Activated CD4-positive, alpha-beta T cell treated with anti-CD3 and anti-CD28 coated beads, Interleukin-2, Interleukin-6, amounts not matched to agents 100 ng/mL and 50 ng/mL, durations not matched to agents 16 hours and 8 hours (primary cell): Measurements from ENCODE around the gene KRT80.
A peak's percentile ranks its signal among the peaks of the same experiment; 100 is the strongest.

Experiments
- DNase-seq: peaks from one replicate; pipeline ENCODE4 v3.0.0-alpha.2; 2020

KRT80 gene

GRCh38 chr12:52228366-52228765, 36.6 kb upstream of the KRT80 start:
- no peak for DNase-seq

GRCh38 chr12:52227606-52228166, 35.9 kb upstream of the KRT80 start:
- no peak for DNase-seq

DNA sequence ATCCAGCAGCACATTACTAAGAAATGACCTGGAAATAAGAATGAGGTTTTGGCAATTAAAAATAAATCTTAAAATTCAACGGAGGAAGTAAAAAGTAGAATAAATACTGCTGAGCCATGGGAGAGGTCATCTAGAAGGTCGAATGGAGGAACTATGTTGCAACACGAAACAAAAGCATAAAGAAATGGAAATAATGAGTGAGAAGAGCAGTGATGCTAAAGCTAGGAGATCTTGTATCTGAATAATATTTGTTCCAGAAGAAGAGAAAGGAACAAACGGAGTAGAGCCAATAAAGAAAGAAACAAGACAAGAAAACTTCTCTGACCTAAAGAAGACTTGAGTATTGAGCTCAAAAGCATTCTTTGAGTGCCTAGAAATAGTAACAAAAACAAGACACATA, 34.6 kb upstream of the KRT80 start:
- no peak for DNase-seq

DNA sequence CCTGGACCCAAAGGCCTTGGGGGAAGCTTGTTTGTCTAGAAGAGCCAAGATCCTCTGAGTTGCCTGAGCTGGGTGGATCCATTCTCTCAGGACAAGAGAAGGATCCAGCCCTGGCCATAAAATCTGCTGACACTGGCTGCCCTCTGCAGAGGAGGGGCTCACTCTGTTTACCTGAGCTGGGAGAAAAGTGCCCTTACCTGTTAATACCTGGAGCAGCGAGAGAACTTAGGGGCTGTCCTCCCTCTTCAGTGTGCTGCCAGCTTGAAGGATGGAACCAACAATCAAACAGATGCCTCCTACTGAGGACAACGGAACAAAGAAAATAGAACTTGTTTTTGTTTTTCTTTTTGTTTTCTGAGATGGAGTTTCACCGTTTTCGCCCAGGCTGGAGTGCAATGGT, 33.9 kb upstream of the KRT80 start:
- DNase-seq, result no peak

- DNase-seq, result no peak
Measured at GRCh38 chr12:52224151-52224550, 32.3 kb upstream of the KRT80 start.

GRCh38 chr12:52223406-52224039, 31.7 kb upstream of the KRT80 start:
- no peak for DNase-seq

DNA sequence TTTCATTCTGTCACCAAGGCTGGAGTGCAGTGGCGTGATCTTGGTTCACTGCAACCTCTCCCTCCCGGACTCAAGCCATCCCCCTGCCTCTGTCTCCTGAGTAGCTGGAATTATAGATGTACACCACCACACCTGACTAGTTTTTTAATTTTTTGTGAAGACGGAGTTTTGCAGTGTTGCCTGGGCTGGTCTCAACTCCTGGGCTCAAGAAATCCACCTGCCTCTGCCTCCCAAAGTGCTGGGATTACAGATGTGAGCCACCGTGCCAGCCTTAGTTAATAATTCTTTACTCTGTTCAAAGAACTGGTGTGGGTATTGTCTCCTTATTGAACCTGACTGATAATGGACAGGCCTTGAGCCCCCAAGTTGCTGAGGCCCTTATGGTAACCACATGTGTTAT, 30.9 kb upstream of the KRT80 start:
- DNase-seq, result no peak

DNA sequence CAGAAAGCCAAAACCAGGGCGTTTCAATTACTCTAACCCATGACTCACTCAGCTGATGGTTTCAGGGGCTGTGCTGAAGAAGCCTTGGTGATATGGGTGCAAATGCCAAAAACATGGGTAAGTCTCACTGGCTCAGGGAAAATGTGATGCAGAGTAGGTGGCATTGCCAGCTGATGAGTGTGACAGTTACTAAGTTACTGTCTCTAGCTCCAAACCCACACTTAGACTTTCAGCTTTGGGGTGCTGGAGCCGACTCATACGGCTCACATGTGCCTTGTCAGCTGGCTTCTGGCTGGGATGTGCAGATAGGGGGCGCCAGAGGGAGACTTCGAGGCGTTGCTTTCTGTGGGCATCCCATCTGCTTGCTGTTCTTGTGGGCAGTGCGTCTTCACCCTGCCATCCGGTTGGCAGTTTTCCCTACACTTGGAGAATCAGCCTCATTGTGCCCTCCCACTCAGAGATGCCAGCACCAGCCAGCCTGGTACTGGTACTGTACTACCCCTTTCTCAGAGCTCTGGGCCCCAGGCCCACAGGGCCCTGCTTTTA, 30.2 kb upstream of the KRT80 start:
- peak; percentile 86 for DNase-seq

GRCh38 chr12:52221070-52221781, 29.4 kb upstream of the KRT80 start:
- no peak for DNase-seq

DNA sequence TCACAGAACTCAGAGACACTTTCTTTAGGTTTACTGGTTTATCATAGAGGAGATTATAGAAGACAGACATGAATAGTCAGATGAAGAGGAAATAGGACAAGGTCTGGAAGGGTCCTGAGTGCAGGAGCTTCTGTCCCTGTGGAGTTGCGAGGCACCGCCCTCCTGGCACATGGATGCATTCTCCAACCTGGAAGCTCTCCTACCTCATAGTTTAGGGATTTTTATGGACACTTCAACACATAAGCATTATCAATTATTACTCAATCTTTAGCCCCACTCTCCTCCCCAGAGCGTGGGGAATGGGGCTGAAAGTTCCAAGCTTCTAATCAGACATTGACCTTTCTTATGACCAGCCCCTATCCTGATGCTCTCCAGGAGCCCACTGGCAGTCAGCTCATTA, 28.7 kb upstream of the KRT80 start:
- no peak for DNase-seq

DNA sequence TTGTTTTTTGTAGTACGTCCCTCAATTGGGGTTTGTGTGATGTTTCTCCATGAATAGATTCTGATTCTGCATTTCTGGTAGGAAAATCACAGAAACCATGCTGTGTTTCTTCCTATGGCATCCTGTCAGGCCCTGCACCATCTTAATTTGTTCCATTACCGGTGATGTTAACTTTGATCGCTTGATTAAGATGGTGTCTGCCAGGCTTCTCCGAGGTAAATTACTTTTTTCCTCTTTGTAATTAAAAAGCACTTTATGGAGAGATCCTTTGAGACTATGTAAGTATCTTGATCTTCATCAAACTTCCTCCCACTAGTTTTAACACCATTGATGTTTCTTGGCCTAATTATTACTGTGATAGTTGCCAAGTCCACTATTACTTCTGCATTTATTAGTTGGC, 26.2 kb upstream of the KRT80 start:
- no peak for DNase-seq

DNA sequence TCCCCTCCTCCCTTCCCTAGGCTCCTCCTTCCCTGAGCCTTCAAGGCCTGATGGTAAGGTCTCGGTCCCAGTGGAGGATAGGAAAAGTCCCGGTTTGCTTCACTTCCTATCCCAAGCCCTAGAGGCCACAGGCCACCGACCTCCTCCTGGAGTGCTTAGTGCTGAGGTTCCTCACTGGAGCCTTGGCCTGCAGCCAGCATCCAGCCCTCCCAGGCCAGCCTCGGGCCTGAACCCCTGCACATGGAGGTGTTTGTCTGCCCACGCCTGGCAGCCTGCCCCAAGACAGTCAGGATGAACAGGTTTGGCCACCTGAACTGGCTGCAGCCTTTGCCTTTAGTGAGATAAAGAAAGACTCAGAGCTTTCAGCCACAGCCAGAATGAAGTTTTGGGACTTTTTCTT, 25.4 kb upstream of the KRT80 start:
- DNase-seq, result no peak

- DNase-seq, result no peak
Measured at GRCh38 chr12:52216807-52217206, 25.0 kb upstream of the KRT80 start.

- no peak for DNase-seq
Measured at GRCh38 chr12:52216100-52216499, 24.3 kb upstream of the KRT80 start.

DNA sequence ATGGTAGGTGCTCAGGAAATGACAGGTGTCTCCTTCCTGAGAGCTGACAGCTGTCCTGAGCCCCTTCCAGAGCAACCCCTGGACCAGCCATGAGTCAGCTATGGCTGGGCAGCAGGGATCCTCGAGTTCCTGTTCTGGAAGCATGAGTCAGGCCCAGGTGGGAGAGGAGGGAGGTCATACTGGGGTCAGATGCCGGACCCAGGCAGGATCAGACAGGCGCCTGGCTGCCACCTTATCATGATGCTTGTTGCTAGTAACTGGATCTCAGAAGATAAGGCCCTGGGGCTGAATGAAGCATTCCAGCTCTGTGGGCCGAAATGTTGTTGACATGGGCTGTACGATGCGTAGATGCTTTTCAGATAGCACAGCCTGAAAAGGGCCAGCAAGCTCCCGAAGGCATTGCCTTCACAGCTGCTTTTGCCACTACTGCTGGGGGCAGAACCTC, 23.8 kb upstream of the KRT80 start:
- DNase-seq, result no peak

DNA sequence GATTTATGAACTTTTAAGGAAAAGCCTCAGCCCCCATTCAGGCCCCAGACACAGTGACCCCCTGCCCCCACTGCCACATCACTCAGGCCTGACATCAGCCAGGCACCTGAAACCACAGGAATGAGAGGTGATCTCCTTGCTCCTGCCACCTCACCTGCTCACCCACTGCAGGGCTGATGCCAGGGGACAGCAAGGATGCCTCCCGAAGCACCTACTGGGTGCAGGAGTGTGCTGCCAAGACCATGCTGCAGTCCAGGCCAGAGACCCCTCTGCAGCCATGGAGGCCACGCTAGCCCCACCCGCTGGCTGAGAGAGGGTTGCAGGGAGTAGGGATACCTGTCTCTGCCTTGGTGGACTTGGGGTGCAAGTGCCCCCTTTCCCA, 22.6 kb upstream of the KRT80 start:
- no peak for DNase-seq

DNA sequence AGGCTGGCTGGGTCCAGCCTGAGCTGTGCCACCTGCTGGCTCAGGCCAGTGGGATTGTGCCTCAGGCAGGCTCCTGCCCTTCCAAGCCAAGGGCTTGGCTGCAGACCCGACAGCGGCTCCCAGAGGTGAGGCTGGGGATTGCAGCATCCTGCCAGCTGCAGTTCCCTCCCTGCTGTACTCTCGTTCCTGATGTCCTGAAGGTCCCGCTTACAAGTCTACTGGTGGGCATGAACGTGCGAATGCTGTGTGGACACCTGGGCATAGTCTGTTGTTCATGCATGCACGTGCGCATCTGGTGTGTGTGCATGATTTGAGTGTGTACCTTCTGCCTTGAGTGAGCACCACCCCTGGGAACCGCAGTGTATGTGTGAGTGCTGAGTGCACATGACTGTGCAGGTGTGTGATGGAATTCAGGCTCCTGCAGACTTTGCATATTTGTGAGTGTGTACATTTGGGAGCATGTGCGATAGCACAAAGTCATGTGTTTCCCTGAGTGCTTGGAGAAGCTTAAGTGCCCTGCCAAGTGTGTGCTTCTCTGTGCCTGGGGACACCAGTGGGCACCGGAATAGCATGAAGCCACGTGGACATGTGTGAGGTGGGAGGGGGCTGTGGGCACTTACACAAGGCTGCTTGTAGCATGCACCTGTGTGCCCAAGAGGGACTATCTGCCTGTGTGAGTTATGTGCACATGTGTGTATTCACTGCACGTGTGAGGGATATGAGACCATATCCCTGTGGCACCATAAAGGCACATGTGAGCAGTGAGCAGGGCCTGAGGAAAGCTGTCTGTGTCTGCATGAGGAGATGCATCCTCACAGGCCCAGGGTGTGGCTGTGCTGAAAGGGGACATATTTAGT, 22.0 kb upstream of the KRT80 start:
- DNase-seq, result peak; percentile 67

DNA sequence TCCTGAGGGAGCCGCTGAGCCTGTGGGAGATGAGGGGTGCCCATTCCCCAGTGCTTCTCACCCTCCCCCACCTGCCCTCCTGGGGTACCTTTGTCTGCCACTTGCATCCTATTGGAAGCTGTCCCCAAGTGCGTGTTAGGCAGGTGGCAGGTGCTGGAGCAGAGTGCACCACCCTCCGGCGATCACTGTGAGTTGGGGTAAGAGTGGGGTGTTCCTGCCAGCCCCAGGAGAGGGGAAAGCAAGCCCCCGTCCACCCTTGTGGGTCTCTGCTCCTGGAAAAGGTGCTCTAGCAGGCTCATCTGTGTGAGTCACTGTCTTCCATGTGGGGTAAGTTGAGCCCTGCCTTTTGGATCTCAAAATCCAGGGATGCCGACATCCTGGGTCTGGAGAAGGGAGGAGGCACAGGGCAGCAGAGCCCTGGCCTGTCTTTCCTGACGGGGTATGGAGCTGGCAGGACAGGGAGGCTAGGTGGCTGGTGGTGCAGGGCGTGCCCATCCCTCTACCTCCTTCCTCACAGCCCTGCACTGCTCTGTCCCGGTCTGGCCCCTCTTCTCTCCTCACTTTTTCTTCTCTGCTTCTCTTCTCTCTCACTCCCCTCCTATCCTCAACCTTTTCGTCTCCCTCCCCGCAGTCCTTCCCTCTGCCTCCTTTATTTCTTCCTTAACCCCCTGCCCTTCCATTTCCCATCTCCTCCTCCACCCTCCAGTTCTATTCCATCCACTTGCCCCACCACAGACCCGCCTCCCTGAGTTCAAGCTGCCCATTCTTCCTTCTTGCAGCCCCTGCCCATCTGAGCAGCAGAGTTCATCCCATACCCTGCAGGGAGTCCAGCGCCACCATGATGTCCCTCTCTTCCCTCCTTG, 21.1 kb upstream of the KRT80 start:
- no peak for DNase-seq

DNA sequence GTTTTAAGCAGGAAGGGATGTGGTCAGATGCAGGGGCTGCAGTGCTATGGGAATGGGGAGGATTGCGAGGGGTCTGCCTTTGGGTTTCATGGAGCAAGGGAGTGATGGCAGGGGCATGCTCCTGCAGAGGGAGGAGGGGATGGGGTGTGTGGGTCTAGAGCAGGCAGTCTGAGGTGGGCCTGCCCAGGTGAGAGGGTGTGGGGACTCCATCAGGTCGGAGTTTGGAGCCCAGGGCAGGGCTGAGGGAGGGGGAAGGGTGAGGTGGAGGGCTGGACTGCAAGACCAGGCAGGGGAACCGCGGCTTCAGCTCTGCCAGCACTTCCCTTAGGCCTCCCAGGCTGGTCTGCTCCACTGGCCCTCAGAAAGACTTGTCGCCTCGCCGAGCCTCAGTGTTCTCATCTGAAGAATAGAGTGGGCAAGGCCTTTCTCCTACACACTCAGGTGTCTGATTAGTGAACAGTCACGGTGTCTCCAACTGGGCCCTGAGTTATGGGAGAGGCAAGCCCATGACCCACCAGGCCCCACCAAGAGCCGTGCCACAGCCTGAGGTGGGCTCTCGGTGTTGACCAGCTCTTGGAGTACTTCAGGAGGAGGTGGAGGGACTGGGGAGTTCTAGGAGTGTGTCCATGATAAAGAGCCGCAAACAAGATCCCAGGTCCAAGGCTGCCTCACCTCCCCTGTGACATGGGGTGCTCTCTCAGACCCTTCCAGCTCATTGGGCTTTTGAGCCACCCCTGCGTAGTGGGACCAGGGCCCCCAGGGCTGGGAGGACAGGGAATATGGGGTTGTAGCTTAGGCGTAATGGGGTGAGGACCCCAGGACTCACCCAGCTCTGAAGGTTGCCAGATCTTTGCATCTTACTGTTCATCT, 20.1 kb upstream of the KRT80 start:
- no peak for DNase-seq

DNA sequence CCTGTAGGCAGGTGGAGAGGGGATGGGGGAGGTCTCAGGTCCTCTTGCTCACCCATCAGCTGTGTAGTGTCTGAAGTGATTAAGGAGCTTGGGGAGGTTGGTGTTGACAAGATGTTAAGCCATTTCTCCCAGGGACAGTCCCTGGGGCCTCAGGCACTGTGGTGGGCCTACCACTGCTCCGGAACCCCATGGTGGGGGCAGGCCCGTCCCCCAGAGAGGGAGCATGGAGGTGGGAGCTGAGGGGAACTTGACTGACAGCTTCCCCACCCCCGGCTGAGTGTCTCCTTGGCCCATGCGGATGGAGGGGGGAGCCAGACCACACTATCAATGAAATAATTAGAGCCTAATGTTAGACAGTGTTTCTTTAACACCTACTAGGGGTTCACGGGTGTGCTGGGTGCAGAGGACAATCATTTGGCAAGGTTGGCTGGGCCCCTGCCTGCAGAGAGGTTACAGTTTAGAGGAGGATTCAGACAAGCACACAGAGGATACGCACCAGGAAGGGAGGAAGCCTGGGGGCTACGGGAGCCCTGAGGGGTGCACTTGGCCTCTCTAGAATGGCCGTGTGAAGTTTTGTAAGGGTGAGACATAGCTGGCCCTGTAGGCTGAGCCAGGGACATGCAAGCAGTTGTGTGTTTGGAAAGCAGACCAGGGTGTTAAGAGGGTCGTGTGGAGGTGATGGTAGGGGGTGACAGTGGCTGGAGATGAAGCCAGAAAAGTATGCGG, 19.3 kb upstream of the KRT80 start:
- DNase-seq, result no peak
